Measurements from ENCODE around the gene TANGO6. TPM values are rescaled to one million over a fixed set of nuclear protein-coding genes. Genes with fewer than 3 reads are reported as not detected.

The TANGO6 gene
- total RNA-seq, 1 donor from 2014 or later: 11.1 TPM

GRCh38 chr16:68883685-68884084, 40.4 kb downstream of the TANGO6 start:
- H3K27me3 Mint-ChIP-seq (ENCODE audit: low read depth): no peaks in the 10 kb centered on the region
- peaks cover 10% of the 10 kb centered on the region for H3K36me3 Mint-ChIP-seq (ENCODE audit: low read depth)
- H3K4me3 Mint-ChIP-seq (ENCODE audit: unreplicated experiment): no peak overlapping the region
- no peaks in the 10 kb centered on the region for H3K9me3 Mint-ChIP-seq (ENCODE audit: low read depth)
- no peaks in the 10 kb centered on the region for H3K4me1 Mint-ChIP-seq (ENCODE audit: low read depth)
- no peak for DNase-seq (ENCODE audit: low spot score)
- no peak overlapping the region for H3K27ac Mint-ChIP-seq (ENCODE audit: unreplicated experiment)
- TF ChIP-seq CTCF (IDR thresholded peaks at IDR 0.05): no peak

- H3K27me3 Mint-ChIP-seq (ENCODE audit: low read depth): no peaks in the 10 kb centered on the region
- no peaks in the 10 kb centered on the region for H3K4me1 Mint-ChIP-seq (ENCODE audit: low read depth)
- H3K27ac Mint-ChIP-seq (ENCODE audit: unreplicated experiment): no peak overlapping the region
- H3K36me3 Mint-ChIP-seq (ENCODE audit: low read depth): peaks cover 10% of the 10 kb centered on the region
- no peak for DNase-seq (ENCODE audit: low spot score)
- no peaks in the 10 kb centered on the region for H3K9me3 Mint-ChIP-seq (ENCODE audit: low read depth)
- no peak for TF ChIP-seq CTCF (IDR thresholded peaks at IDR 0.05)
- H3K4me3 Mint-ChIP-seq (ENCODE audit: unreplicated experiment): no peak overlapping the region
Observed at GRCh38 chr16:68884401-68884800, 41.1 kb downstream of the TANGO6 start.

- TF ChIP-seq CTCF (IDR thresholded peaks at IDR 0.05): no peak
- Mint-ChIP-seq H3K27ac (ENCODE audit: unreplicated experiment) (no peak overlapping the region), H3K27me3 (ENCODE audit: low read depth) (no peaks in the 10 kb centered on the region), H3K9me3 (ENCODE audit: low read depth) (no peaks in the 10 kb centered on the region), H3K4me3 (ENCODE audit: unreplicated experiment) (no peak overlapping the region), H3K4me1 (ENCODE audit: low read depth) (peaks cover 2% of the 10 kb centered on the region), H3K36me3 (ENCODE audit: low read depth) (peaks cover 9% of the 10 kb centered on the region)
- DNase-seq (ENCODE audit: low spot score): no peak
Observed at GRCh38 chr16:68884861-68885720, 41.8 kb downstream of the TANGO6 start.

- no peaks in the 10 kb centered on the region for H3K9me3 Mint-ChIP-seq (ENCODE audit: low read depth)
- H3K36me3 Mint-ChIP-seq (ENCODE audit: low read depth): peaks cover 6% of the 10 kb centered on the region
- DNase-seq (ENCODE audit: low spot score): no peak
- peaks cover 2% of the 10 kb centered on the region for H3K4me1 Mint-ChIP-seq (ENCODE audit: low read depth)
- TF ChIP-seq CTCF (IDR thresholded peaks at IDR 0.05): no peak
- no peak overlapping the region for H3K4me3 Mint-ChIP-seq (ENCODE audit: unreplicated experiment)
- H3K27me3 Mint-ChIP-seq (ENCODE audit: low read depth): no peaks in the 10 kb centered on the region
- H3K27ac Mint-ChIP-seq (ENCODE audit: unreplicated experiment): no peak overlapping the region
Observed at GRCh38 chr16:68887107-68887506, 43.8 kb downstream of the TANGO6 start.

GRCh38 chr16:68889508-68890150, 46.3 kb downstream of the TANGO6 start:
- no peak for DNase-seq (ENCODE audit: low spot score)
- no peak for TF ChIP-seq CTCF (IDR thresholded peaks at IDR 0.05)
- Mint-ChIP-seq H3K9me3 (ENCODE audit: low read depth) (no peaks in the 10 kb centered on the region), H3K4me3 (ENCODE audit: unreplicated experiment) (no peak overlapping the region), H3K27me3 (ENCODE audit: low read depth) (no peaks in the 10 kb centered on the region), H3K4me1 (ENCODE audit: low read depth) (peaks cover 2% of the 10 kb centered on the region), H3K36me3 (ENCODE audit: low read depth) (peaks cover 6% of the 10 kb centered on the region), H3K27ac (ENCODE audit: unreplicated experiment) (no peak overlapping the region)
